HG02885 (cell line): ENCODE results near the gene MBP.
A peak's percentile ranks its signal among the peaks of the same experiment; 100 is the strongest.

Experiments
- ATAC-seq: cut with Tn5 transposase; IDR thresholded peaks from one replicate; pipeline ENCODE4 v1.9.1; 2021; ENCODE audit warnings: mild to moderate bottlenecking; ENCODE audit not compliant: unreplicated experiment, poor library complexity

The MBP gene

DNA sequence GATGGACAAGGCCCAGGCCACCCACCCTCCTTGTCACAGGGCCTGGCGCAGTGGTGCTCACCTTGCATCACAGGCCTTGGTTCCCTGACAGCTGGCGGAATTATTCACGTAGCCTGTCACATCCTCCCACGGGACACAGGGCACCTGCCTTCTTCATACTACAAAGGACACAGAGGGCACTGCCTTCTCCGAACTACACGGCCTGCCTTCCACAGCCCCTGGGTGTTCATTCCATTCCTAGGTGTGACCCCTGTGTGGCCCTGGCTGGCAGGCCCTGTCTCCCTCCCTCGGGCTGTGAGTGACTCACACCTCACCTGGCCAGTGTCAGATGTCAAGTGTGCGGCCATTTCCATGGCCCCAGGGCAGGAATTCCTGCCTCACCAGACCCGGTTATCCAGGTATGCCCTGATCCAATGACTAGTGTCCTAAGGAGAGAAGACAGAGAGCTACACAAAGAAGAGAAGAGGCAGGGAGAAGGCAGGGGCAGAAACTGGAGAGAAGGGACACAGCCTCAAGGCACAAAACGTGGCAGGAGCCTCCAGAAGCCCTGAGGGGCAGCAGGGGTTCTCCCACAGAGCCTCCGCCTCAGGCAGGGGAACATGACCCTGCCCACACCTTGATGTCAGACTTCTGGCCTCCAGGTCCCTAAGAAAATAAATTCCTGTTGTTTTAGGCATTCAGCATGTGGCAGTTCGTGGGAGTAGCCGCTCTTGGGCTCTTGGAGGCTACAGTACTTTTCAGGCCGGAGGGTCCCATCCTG is 43.4 kb downstream of the MBP start:
- no peak for ATAC-seq

GRCh38 chr18:77087393-77088141 is 45.0 kb downstream of the MBP start:
- ATAC-seq: no peak

DNA sequence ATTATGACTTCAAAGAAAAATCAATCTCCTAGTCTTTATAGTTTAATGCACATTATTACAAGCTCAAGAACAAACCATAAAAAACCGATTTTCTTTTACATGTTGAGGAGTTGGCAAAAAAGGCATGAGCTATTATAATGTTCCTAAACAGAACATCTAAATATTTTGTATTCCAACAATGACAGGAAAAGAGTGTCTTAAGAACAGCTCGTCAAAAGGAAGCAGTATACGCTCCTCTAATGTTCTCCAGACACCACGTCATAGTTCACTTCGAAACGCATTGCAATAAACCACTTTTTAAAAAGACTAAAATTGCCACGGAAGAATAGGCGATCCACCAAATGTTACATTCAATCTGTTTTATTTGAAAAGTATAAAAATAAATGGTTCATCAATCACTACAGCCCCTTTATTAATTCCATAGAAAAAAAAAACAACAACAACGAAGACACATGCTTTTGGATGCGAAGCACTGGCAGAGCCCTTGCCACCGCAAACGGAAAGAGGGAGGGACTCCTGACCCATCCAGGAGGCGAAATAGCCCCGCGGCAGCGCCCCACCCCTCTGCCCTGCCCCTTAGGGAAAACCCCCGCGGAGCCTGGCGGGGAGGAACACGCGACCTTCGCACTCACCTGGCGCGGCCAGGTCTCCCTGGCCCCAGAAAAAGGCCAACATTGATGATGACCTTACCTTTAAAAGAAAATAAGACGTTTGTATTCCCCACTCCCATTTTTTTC is 45.8 kb downstream of the MBP start:
- no peak for ATAC-seq

DNA sequence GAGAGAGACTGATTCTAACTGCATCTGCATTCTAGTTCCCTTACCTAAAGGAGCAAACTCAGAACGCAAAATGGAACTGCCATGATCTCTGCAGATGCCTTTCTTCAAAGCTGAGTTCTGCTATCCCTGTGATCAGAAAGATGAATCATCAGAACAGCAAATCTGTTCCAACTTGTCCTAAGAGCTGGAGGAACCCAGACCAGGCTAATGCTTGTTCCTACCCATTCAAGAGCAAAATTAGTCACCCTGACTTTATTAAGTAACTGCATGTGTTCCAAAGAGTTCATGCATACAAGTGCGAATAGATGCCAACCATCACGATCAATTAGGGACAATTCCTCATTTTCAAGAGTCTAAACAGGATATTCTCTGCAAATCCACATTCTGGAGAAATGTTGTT is 46.5 kb downstream of the MBP start:
- no peak for ATAC-seq

GRCh38 chr18:77084688-77085035 is 47.9 kb downstream of the MBP start:
- no peak for ATAC-seq

GRCh38 chr18:77082316-77082955 is 50.1 kb downstream of the MBP start:
- ATAC-seq: no peak

DNA sequence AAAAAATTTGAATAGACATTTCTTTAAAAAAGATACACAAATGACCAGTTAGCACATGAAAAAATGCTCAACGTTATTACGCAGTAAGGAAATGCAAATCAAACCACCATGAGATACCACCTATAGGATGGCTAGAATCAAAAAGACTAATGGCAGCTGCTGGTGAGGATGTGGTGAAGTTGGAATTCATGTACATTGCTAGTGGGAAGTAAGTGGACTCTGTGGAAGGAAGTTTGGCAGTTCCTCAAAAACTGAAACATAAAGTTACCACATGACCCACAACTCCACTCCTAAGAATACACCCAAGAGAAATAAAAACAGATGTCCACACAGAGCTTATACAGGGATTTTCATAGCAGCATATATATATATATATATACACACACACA is 51.2 kb downstream of the MBP start:
- no peak for ATAC-seq

DNA sequence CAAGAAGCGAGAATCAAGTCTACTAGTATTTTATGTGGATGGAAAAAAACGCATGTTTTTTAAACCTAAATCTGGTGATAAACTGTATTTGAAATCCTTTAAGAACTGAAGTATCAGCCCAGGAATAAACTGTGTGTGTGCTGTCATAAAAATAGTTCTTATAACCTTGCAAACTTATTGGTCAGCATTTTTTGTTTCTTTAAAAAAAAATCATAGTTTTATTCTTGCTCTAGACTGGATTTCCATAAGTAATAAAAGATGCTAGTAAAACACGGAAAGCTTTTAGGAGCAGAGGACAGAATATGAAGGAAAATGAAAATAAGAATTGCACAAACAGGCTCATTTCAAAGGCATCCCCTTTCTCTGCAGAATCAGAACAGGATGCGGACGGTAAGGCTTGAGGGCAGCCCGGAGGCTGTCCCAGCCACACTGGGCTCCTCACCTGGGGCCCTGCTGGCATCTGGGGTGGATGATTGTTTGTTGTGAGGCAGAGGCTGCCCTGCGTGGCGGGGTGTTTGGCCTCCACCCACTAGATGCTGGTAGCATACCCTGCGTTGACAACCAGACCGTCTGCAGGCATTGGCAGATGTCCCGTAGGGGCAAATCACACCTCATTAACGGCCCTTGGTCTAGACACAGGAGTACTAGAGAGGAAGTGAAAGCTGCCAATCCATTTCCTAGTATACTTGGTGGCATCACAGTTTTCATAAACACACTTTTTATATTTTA is 52.5 kb downstream of the MBP start:
- peak; percentile 79 for ATAC-seq

- ATAC-seq: no peak
These were observed 53.5 kb downstream of the MBP start for GRCh38 chr18:77079088-77079487.

- no peak for ATAC-seq
These were observed 53.9 kb downstream of the MBP start for GRCh38 chr18:77078690-77079070.

DNA sequence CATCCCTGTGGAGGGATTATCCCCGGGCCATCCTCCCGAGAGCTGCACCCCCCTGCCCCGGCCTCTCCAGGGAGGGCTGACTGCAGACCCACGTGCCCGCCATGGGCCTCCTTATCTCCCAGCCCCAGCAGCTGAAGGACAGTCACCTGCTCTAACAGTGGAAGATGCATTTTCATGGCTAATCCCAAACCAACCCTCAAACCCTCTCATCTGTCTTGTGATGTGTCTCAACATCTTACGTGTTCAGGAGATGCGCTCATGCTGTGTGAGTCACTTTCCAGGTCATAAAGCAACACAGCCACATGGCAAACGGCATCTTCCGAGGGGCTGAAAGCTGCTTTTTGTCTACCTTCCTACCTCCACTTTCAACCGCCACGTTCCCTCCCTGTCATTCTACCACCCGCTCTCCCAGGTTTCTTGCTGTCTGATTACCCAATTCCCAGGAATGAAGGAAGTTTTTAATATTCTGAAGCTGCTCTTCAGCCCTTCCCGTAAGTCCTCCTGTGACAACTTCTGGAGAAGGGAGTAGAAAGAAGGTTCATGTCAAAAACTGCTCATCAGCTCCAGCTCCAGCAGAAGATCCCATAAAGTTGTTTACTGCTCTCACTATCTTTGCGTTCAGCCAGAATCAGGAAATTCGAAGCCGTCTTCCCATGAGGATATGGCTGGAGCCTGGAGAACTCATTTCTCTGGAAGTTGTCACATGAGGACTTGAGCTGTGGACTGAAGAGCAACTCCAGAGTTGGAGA is 54.5 kb downstream of the MBP start:
- no peak for ATAC-seq

- ATAC-seq: no peak
These were observed 55.2 kb downstream of the MBP start for GRCh38 chr18:77077401-77077800.

GRCh38 chr18:77076111-77076510 is 56.5 kb downstream of the MBP start:
- ATAC-seq: no peak

GRCh38 chr18:77074431-77074830 is 58.2 kb downstream of the MBP start:
- ATAC-seq: no peak

- ATAC-seq: peak; percentile 54
These were observed 59.1 kb downstream of the MBP start for GRCh38 chr18:77073336-77074093.

DNA sequence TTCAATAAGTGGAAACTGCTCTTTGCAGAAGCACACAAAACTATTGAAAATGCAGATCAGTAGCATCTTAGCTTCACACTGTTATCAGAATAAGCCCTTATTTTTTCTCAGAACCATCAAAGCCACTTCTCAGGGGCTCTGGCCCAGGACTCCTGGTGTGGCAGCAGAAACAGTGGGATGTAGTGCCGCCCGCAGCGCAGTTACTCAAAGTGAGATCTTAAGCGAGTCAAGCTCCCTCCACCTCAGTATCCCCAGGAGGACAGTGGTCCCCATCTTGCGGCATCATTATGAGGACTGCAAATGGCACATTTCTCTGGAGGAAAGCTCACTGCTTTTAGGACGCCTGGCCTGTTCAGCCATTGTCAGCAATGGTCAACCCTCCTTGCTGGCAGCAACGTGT is 60.0 kb downstream of the MBP start:
- ATAC-seq: no peak

DNA sequence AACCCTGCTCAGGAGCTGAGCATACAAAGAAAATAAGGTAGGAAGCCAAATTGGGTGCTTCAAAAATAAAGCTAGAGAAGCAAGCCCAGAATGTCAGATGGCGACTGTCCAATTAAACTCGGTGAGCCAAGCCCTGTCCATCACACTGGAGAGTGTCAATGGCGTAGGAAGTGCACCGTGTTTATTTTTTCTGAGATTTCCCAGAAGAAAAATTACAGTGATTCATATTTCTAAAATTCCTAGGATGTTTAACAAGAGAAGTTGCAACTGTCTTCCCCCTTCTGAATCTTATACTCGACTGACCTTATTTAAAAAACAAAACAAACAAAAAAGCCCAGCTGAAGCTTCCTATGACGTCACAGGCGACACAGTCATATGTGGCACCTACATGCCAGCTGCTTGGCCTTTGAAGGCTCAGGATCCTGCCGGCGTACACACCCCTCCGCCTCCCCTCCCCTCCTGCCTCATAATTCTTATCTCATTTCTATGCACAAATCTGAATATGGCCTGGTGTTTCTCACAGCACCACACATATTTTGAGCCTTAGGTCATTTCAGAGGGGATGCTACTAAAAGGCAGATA is 60.8 kb downstream of the MBP start:
- ATAC-seq: no peak

GRCh38 chr18:77071061-77071460 is 61.5 kb downstream of the MBP start:
- no peak for ATAC-seq

- ATAC-seq: no peak
These were observed 62.0 kb downstream of the MBP start for GRCh38 chr18:77070627-77071026.
